22Rv1 (cell line): ENCODE measurements around the gene IL18R1.

ENCODE experiments used
- ZFX ChIP-seq: fragments of 450-650 bp; IDR thresholded peaks from 2 replicates; pipeline ENCODE4 v1.6.1; 2017; ENCODE audit warnings: antibody characterized with exemption, borderline replicate concordance
- TF ChIP-seq, protein P1 (sequence below): fragments of 450-650 bp; IDR thresholded peaks from 2 replicates; pipeline ENCODE4 v1.5.1; 2017; ENCODE audit warnings: mild to moderate bottlenecking

DNA sequence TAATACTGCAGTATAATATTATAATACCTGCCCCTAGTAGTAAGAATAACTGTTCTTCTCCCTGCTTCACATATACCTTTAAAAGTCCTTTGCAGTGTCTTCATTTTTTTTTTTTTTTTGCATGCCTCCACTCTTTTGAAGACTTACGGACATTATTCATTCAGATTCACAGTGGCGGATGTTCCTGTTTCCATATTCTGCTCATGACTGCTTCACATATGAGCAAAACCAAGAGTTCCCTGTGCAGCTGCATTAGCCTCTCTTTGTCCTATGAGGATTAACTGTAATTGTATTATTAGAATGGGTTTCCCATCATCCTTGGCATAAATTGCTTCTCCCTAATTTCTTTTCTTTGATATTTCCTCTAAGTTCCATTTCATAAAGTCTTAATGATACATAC, 80.1 kb downstream of the IL18R1 start:
- TF ChIP-seq, protein P1, sequence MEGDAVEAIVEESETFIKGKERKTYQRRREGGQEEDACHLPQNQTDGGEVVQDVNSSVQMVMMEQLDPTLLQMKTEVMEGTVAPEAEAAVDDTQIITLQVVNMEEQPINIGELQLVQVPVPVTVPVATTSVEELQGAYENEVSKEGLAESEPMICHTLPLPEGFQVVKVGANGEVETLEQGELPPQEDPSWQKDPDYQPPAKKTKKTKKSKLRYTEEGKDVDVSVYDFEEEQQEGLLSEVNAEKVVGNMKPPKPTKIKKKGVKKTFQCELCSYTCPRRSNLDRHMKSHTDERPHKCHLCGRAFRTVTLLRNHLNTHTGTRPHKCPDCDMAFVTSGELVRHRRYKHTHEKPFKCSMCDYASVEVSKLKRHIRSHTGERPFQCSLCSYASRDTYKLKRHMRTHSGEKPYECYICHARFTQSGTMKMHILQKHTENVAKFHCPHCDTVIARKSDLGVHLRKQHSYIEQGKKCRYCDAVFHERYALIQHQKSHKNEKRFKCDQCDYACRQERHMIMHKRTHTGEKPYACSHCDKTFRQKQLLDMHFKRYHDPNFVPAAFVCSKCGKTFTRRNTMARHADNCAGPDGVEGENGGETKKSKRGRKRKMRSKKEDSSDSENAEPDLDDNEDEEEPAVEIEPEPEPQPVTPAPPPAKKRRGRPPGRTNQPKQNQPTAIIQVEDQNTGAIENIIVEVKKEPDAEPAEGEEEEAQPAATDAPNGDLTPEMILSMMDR, result no peak
- TF ChIP-seq ZFX, result no peak
